MM.1S (cell line): Measurements from ENCODE around the gene NEDD4.
"Not testable (repeated sequence)": the region's sequence is repeated elsewhere in the genome, so short reads cannot be mapped to it uniquely, and the experiment has no call there.

Experiments used
- EZH2 ChIP-seq: fragments of 300-600 bp; sonication (generic); optimal IDR thresholded peaks from 2 replicates; pipeline ENCODE3; 2017; ENCODE audit warnings: low read depth, mild to moderate bottlenecking, antibody characterized with exemption, low read length, mixed read lengths
- EZH2phosphoT487 ChIP-seq: fragments of 300-600 bp; sonication (generic); IDR thresholded peaks from 2 replicates; pipeline ENCODE4 v1.6.1; 2018; ENCODE audit warnings: antibody characterized with exemption, low read length
- TF ChIP-seq, protein P1 (sequence below): fragments of 300-600 bp; sonication (generic); IDR thresholded peaks from 2 replicates; pipeline ENCODE4 v1.5.1; 2016; ENCODE audit warnings: antibody characterized with exemption, low read length, mixed read lengths

DNA sequence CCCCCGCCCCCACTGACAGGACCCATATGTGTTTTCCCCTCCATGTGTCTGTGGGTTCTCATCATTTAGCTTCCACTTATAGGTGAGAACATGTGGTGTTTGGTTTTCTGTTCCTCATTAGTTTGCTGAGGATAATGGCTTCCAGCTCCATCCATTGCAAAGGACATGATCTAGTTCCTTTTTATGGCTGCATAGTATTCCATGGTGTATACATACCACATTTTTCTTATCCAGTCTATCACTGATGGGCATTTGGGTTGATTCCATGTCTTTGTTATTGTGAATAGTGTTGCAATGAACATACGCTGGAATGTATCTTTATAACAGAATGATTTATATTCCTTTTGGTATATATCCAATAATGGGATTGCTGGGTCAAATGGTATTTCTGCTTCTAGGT, 171.7 kb downstream of the NEDD4 start:
- TF ChIP-seq, protein P1, sequence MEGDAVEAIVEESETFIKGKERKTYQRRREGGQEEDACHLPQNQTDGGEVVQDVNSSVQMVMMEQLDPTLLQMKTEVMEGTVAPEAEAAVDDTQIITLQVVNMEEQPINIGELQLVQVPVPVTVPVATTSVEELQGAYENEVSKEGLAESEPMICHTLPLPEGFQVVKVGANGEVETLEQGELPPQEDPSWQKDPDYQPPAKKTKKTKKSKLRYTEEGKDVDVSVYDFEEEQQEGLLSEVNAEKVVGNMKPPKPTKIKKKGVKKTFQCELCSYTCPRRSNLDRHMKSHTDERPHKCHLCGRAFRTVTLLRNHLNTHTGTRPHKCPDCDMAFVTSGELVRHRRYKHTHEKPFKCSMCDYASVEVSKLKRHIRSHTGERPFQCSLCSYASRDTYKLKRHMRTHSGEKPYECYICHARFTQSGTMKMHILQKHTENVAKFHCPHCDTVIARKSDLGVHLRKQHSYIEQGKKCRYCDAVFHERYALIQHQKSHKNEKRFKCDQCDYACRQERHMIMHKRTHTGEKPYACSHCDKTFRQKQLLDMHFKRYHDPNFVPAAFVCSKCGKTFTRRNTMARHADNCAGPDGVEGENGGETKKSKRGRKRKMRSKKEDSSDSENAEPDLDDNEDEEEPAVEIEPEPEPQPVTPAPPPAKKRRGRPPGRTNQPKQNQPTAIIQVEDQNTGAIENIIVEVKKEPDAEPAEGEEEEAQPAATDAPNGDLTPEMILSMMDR, result not testable (repeated sequence)
- TF ChIP-seq EZH2, EZH2phosphoT487: not testable (repeated sequence)
